HepG2 (cell line): ENCODE data around the gene HES1. TPM values are rescaled to one million over a fixed set of nuclear protein-coding genes. Genes with fewer than 3 reads are reported as not detected.

ENCODE experiments used
- ATAD3A ChIP-seq: sonication (generic); formaldehyde crosslinking; IDR thresholded peaks from 2 replicates; pipeline ENCODE4 v1.4.0; 2020; ENCODE audit warnings: missing genetic modification reagents
- ELF1 ChIP-seq: sonication (generic); formaldehyde crosslinking; IDR thresholded peaks from 2 replicates; pipeline ENCODE4 v1.4.0; 2020; ENCODE audit warnings: missing genetic modification reagents
- GATA4 ChIP-seq: sonication (generic); IDR thresholded peaks from 2 replicates; pipeline ENCODE4 v1.6.1; 2016; ENCODE audit warnings: antibody characterized with exemption, low read depth, borderline replicate concordance
- KDM5A ChIP-seq: fragments of 200-600 bp; sonication (generic); IDR thresholded peaks from 2 replicates; pipeline ENCODE4 v1.7.0; 2018; ENCODE audit warnings: antibody characterized with exemption, mild to moderate bottlenecking, low read length, borderline replicate concordance
- KDM5B ChIP-seq: sonication (generic); formaldehyde crosslinking; IDR thresholded peaks from 2 replicates; pipeline ENCODE4 v1.4.0; 2020; ENCODE audit warnings: missing genetic modification reagents, mild to moderate bottlenecking, borderline replicate concordance
- KLF6 ChIP-seq: IDR thresholded peaks from 2 replicates; pipeline ENCODE4 v1.8.0; 2016; ENCODE audit warnings: missing biosample characterization, missing genetic modification reagents
- MEIS1 ChIP-seq: sonication (generic); formaldehyde crosslinking; IDR thresholded peaks from 2 replicates; pipeline ENCODE4 v1.9.0; 2021; ENCODE audit warnings: mild to moderate bottlenecking, missing genetic modification reagents, moderate library complexity, borderline replicate concordance
- TBX2 ChIP-seq: sonication (generic); formaldehyde crosslinking; IDR thresholded peaks from 2 replicates; pipeline ENCODE4 v1.5.0; 2020; ENCODE audit warnings: missing genetic modification reagents, mild to moderate bottlenecking, borderline replicate concordance
- ZBTB33 ChIP-seq: sonication (generic); formaldehyde crosslinking; IDR thresholded peaks from 2 replicates; pipeline ENCODE4 v1.4.0; 2020; ENCODE audit warnings: missing genetic modification reagents
- ZNF329 ChIP-seq: sonication (generic); formaldehyde crosslinking; IDR thresholded peaks from 2 replicates; pipeline ENCODE4 v1.9.0; 2021; ENCODE audit warnings: low read depth, mild to moderate bottlenecking, missing genetic modification reagents
- ZNF343 ChIP-seq: sonication (generic); formaldehyde crosslinking; IDR thresholded peaks from 2 replicates; pipeline ENCODE4 v1.4.0; 2020; ENCODE audit warnings: mild to moderate bottlenecking, missing genetic modification reagents
- ZNF629 ChIP-seq: sonication (generic); formaldehyde crosslinking; conservative IDR thresholded peaks from 2 replicates; pipeline ENCODE4 v1.5.0; 2020; ENCODE audit warnings: missing genetic modification reagents
- ZNF773 ChIP-seq: sonication (generic); formaldehyde crosslinking; IDR thresholded peaks from 2 replicates; pipeline ENCODE4 v1.4.0; 2020; ENCODE audit warnings: missing genetic modification reagents, borderline replicate concordance
- ZNF839 ChIP-seq: sonication (generic); formaldehyde crosslinking; IDR thresholded peaks from 2 replicates; pipeline ENCODE4 v1.4.0; 2020; ENCODE audit warnings: missing genetic modification reagents, mild to moderate bottlenecking, borderline replicate concordance
- ZSCAN29 ChIP-seq: sonication (generic); formaldehyde crosslinking; conservative IDR thresholded peaks from 2 replicates; pipeline ENCODE4 v1.4.0; 2020; ENCODE audit warnings: mild to moderate bottlenecking, missing genetic modification reagents
- polyA plus RNA-seq, 8 experiments: library from polyadenylated mRNA; depleted of rRNA in 3 of 8; stranded (reverse) in 7 of 8; unstranded in 1 of 8; fragments of >200 nt; fragmentation: Illumina TruSeq in 4 of 8; extraction: Trizol in 4 of 8; gene quantifications; 2 replicates each; pipeline versions ENCODE4 v1.2.1 to v1.2.3, GENCODE V29; 2011 to 2016; ENCODE audit warnings: low read depth in 4 of 8, missing spikeins in 1 of 8, mixed read lengths in 1 of 8; ENCODE audit not compliant: insufficient read depth in 1 of 8
- total RNA-seq, 5 experiments: library from RNA; depleted of rRNA; stranded (reverse); fragments of >200 nt; fragmentation: Illumina TruSeq; extraction: Trizol; gene quantifications; 2 replicates each; pipeline ENCODE4 v1.2.3, GENCODE V29; 2016; ENCODE audit warnings: low read depth in 1 of 5
- TF ChIP-seq, protein P1 (sequence below): IDR thresholded peaks from 2 replicates; pipeline ENCODE4 v1.6.1; 2016; ENCODE audit warnings: mild to moderate bottlenecking
- TF ChIP-seq, protein P2 (sequence below): sonication (generic); formaldehyde crosslinking; IDR thresholded peaks from 2 replicates; pipeline ENCODE4 v1.5.0; 2020; ENCODE audit warnings: mild to moderate bottlenecking, missing genetic modification reagents, moderate library complexity
- TF ChIP-seq, protein P3 (sequence below): sonication (generic); formaldehyde crosslinking; IDR thresholded peaks from 2 replicates; pipeline ENCODE4 v1.4.0; 2020; ENCODE audit warnings: missing genetic modification reagents, borderline replicate concordance

Gene HES1
- total and polyA plus RNA-seq, 2 of the 13 experiments (the other 11 are each of a cell fraction or from before 2014, with no cell fraction given), result 15.4 to 19.8 TPM

- TF ChIP-seq ZNF629 (CRISPR knock-in tag), result 0 out of 2 replicates have a peak, but pooled peaks have one; percentile 22
- peak; percentile 16; the same call in 1 of the 2 replicates for TF ChIP-seq ZSCAN29 (CRISPR knock-in tag)
- TF ChIP-seq ZBTB33 (CRISPR knock-in tag), result peak; percentile 83
- TF ChIP-seq, protein P1, sequence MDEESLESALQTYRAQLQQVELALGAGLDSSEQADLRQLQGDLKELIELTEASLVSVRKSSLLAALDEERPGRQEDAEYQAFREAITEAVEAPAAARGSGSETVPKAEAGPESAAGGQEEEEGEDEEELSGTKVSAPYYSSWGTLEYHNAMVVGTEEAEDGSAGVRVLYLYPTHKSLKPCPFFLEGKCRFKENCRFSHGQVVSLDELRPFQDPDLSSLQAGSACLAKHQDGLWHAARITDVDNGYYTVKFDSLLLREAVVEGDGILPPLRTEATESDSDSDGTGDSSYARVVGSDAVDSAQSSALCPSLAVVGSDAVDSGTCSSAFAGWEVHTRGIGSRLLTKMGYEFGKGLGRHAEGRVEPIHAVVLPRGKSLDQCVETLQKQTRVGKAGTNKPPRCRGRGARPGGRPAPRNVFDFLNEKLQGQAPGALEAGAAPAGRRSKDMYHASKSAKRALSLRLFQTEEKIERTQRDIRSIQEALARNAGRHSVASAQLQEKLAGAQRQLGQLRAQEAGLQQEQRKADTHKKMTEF (CRISPR knock-in tag), result peak; percentile 32; the same call in 1 of the 2 replicates
- peak; percentile 32; the same call in 1 of the 2 replicates for TF ChIP-seq KDM5B
- peak; percentile 19; the same call in 1 of the 2 replicates for TF ChIP-seq ELF1 (CRISPR knock-in tag)
- peak; percentile 52; the same call in 1 of the 2 replicates for TF ChIP-seq KLF6 (CRISPR knock-in tag)
- TF ChIP-seq ATAD3A (CRISPR knock-in tag), result no peak
- peak; percentile 64; the same call in 1 of the 2 replicates for TF ChIP-seq MEIS1
- peak; percentile 81; the same call in 1 of the 2 replicates for TF ChIP-seq ZNF773
- TF ChIP-seq ZNF329, result peak; percentile 35; the same call in 1 of the 2 replicates
- no peak for TF ChIP-seq GATA4
- TF ChIP-seq, protein P2, sequence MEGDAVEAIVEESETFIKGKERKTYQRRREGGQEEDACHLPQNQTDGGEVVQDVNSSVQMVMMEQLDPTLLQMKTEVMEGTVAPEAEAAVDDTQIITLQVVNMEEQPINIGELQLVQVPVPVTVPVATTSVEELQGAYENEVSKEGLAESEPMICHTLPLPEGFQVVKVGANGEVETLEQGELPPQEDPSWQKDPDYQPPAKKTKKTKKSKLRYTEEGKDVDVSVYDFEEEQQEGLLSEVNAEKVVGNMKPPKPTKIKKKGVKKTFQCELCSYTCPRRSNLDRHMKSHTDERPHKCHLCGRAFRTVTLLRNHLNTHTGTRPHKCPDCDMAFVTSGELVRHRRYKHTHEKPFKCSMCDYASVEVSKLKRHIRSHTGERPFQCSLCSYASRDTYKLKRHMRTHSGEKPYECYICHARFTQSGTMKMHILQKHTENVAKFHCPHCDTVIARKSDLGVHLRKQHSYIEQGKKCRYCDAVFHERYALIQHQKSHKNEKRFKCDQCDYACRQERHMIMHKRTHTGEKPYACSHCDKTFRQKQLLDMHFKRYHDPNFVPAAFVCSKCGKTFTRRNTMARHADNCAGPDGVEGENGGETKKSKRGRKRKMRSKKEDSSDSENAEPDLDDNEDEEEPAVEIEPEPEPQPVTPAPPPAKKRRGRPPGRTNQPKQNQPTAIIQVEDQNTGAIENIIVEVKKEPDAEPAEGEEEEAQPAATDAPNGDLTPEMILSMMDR (CRISPR knock-in tag), result peak; percentile 67
- peak; percentile 79 for TF ChIP-seq TBX2 (CRISPR knock-in tag)
- TF ChIP-seq, protein P3, sequence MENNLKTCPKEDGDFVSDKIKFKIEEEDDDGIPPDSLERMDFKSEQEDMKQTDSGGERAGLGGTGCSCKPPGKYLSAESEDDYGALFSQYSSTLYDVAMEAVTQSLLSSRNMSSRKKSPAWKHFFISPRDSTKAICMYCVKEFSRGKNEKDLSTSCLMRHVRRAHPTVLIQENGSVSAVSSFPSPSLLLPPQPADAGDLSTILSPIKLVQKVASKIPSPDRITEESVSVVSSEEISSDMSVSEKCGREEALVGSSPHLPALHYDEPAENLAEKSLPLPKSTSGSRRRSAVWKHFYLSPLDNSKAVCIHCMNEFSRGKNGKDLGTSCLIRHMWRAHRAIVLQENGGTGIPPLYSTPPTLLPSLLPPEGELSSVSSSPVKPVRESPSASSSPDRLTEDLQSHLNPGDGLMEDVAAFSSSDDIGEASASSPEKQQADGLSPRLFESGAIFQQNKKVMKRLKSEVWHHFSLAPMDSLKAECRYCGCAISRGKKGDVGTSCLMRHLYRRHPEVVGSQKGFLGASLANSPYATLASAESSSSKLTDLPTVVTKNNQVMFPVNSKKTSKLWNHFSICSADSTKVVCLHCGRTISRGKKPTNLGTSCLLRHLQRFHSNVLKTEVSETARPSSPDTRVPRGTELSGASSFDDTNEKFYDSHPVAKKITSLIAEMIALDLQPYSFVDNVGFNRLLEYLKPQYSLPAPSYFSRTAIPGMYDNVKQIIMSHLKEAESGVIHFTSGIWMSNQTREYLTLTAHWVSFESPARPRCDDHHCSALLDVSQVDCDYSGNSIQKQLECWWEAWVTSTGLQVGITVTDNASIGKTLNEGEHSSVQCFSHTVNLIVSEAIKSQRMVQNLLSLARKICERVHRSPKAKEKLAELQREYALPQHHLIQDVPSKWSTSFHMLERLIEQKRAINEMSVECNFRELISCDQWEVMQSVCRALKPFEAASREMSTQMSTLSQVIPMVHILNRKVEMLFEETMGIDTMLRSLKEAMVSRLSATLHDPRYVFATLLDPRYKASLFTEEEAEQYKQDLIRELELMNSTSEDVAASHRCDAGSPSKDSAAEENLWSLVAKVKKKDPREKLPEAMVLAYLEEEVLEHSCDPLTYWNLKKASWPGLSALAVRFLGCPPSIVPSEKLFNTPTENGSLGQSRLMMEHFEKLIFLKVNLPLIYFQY (CRISPR knock-in tag), result peak; percentile 60; the same call in 1 of the 2 replicates
- TF ChIP-seq ZNF839 (CRISPR knock-in tag), result no peak
- TF ChIP-seq KDM5A, result no peak; the same call in 1 of the 2 replicates
- no peak; the same call in 1 of the 2 replicates for TF ChIP-seq ZNF343 (CRISPR knock-in tag)
These were observed 1.8 kb downstream of the HES1 start (continued) for GRCh38 chr3:194137506-194138474.
